BE2C (cell line): Measurements from ENCODE around the gene CFAP69.

Experiments
- DNase-seq: peaks from one replicate; pipeline ENCODE4 v3.0.0-alpha.2; 2020
- H3K27me3 ChIP-seq: fragments of 250-450 bp; sonication (Bioruptor Pico); 2 replicates; pipeline ENCODE4 v1.5.1; 2020; ENCODE audit warnings: mild to moderate bottlenecking
- H3K36me3 ChIP-seq: fragments of 250-450 bp; sonication (Bioruptor Pico); 2 replicates; pipeline ENCODE4 v1.5.1; 2020; ENCODE audit warnings: mild to moderate bottlenecking
- H3K4me1 ChIP-seq: fragments of 250-450 bp; sonication (Bioruptor Pico); 2 replicates; pipeline ENCODE4 v1.5.1; 2020
- H3K4me3 ChIP-seq: 2 replicates; pipeline ENCODE4 v1.5.1; 2011; ENCODE audit warnings: low read depth, low read length
- H3K9me3 ChIP-seq: fragments of 250-450 bp; sonication (Bioruptor Pico); 2 replicates; pipeline ENCODE4 v1.5.1; 2020
- CTCF ChIP-seq: IDR thresholded peaks from 2 replicates; pipeline ENCODE4 v1.5.1; 2012; ENCODE audit warnings: mild to moderate bottlenecking, low read depth, low read length

CFAP69 gene

GRCh38 chr7:90290244-90291113, 45.5 kb downstream of the CFAP69 start:
- DNase-seq: no peak
- TF ChIP-seq CTCF: no peak
- Histone ChIP-seq H3K36me3 (no peaks in the 10 kb centered on the region), H3K4me3 (no peak overlapping the region), H3K4me1 (no peaks in the 10 kb centered on the region), H3K27me3 (no peaks in the 10 kb centered on the region), H3K9me3 (no peaks in the 10 kb centered on the region)

GRCh38 chr7:90298145-90299038, 53.4 kb downstream of the CFAP69 start:
- peak; percentile 67 for TF ChIP-seq CTCF
- Histone ChIP-seq H3K36me3 (no peaks in the 10 kb centered on the region), H3K4me3 (no peak overlapping the region), H3K9me3 (no peaks in the 10 kb centered on the region), H3K27me3 (no peaks in the 10 kb centered on the region), H3K4me1 (no peaks in the 10 kb centered on the region)
- peak; percentile 11 for DNase-seq

- TF ChIP-seq CTCF: no peak
- H3K4me3 ChIP-seq: no peak overlapping the region
- no peaks in the 10 kb centered on the region for H3K9me3 ChIP-seq
Measured at GRCh38 chr7:90303241-90303640, 58.3 kb downstream of the CFAP69 start.

GRCh38 chr7:90309872-90310271, 64.9 kb downstream of the CFAP69 start:
- no peak for TF ChIP-seq CTCF
- DNase-seq: no peak
- no peaks in the 10 kb centered on the region for H3K36me3 ChIP-seq
- no peaks in the 10 kb centered on the region for H3K27me3 ChIP-seq
- H3K4me3 ChIP-seq: no peak overlapping the region
- no peaks in the 10 kb centered on the region for H3K4me1 ChIP-seq
- no peaks in the 10 kb centered on the region for H3K9me3 ChIP-seq

More at GRCh38 chr7:90303241-90303640, 58.3 kb downstream of the CFAP69 start:
- no peaks in the 10 kb centered on the region for H3K36me3 ChIP-seq
- no peak for DNase-seq
- no peaks in the 10 kb centered on the region for H3K4me1 ChIP-seq
- H3K27me3 ChIP-seq: no peaks in the 10 kb centered on the region

GRCh38 chr7:90311175-90311574, 66.2 kb downstream of the CFAP69 start:
- Histone ChIP-seq H3K4me3 (no peak overlapping the region), H3K9me3 (no peaks in the 10 kb centered on the region), H3K36me3 (no peaks in the 10 kb centered on the region), H3K27me3 (no peaks in the 10 kb centered on the region; the same call in 1 of the 2 replicates), H3K4me1 (no peaks in the 10 kb centered on the region)
- no peak for DNase-seq
- TF ChIP-seq CTCF: no peak
